Fibroblast of upper back skin (primary cell): ENCODE results near the gene MRPS15.

Source experiments
- DNase-seq: peaks from one replicate; pipeline ENCODE4 v3.0.0-alpha.2; 2013

Gene MRPS15

GRCh38 chr1:36417931-36418330 is 46.3 kb downstream of the MRPS15 start:
- DNase-seq = no peak

GRCh38 chr1:36415661-36416326 is 48.4 kb downstream of the MRPS15 start:
- no peak for DNase-seq

GRCh38 chr1:36414384-36414783 is 49.8 kb downstream of the MRPS15 start:
- no peak for DNase-seq

GRCh38 chr1:36411674-36412648 is 52.2 kb downstream of the MRPS15 start:
- peak; percentile 42 for DNase-seq

GRCh38 chr1:36408479-36408878 is 55.7 kb downstream of the MRPS15 start:
- peak; percentile 30 for DNase-seq

GRCh38 chr1:36406440-36406839 is 57.7 kb downstream of the MRPS15 start:
- DNase-seq = no peak
